Lung (tissue), 12 donors: Measurements from ENCODE around the gene MYO5B. TPM values are rescaled to one million over a fixed set of nuclear protein-coding genes. Genes with fewer than 3 reads are reported as not detected.

ENCODE experiments used
- ATAC-seq: fragments of 200-7000 bp; cut with Tn5 transposase; one replicate; pipeline ENCODE4 v1.9.1; 2020; ENCODE audit warnings: moderate number of reproducible peaks; ENCODE audit not compliant: insufficient read depth, low FRiP score
- DNase-seq, 3 donors: peaks; one replicate each; pipeline ENCODE4 v3.0.0-alpha.2; 2013 to 2017
- H3K27ac ChIP-seq, 2 donors: one replicate each; pipeline ENCODE4 v1.5.1; 2013; ENCODE audit warnings: mild to moderate bottlenecking in 2 of 2, moderate library complexity in 2 of 2, control low read depth in 1 of 2, inconsistent platforms in 1 of 2, low read depth in 1 of 2, low read length in 1 of 2
- H3K27me3 ChIP-seq, 3 donors: one replicate each; pipeline ENCODE4 v1.5.1; 2013; ENCODE audit warnings: low read length in 2 of 3; ENCODE audit not compliant: control insufficient read depth in 3 of 3, insufficient read depth in 3 of 3
- H3K36me3 ChIP-seq, 4 donors: one replicate each; pipeline ENCODE4 v1.5.1; 2013; ENCODE audit warnings: low read length in 4 of 4, mild to moderate bottlenecking in 1 of 4, moderate library complexity in 1 of 4; ENCODE audit not compliant: control insufficient read depth in 4 of 4, insufficient read depth in 4 of 4
- H3K4me1 ChIP-seq, 5 donors: one replicate each; pipeline ENCODE4 v1.5.1; 2013; ENCODE audit warnings: low read length in 5 of 5, mild to moderate bottlenecking in 2 of 5, moderate library complexity in 1 of 5; ENCODE audit not compliant: control insufficient read depth in 5 of 5, insufficient read depth in 5 of 5
- H3K4me3 ChIP-seq: one replicate; pipeline ENCODE4 v1.5.1; 2013; ENCODE audit warnings: mild to moderate bottlenecking, control low read depth, moderate library complexity
- H3K9ac ChIP-seq, 2 donors: one replicate each; pipeline ENCODE4 v1.5.1; 2013; ENCODE audit warnings: low read length in 2 of 2, control low read depth in 1 of 2; ENCODE audit not compliant: insufficient read depth in 1 of 2
- H3K9me3 ChIP-seq, 4 donors: one replicate each; pipeline ENCODE4 v1.5.1; 2013; ENCODE audit warnings: low read length in 3 of 4, mild to moderate bottlenecking in 1 of 4, moderate library complexity in 1 of 4; ENCODE audit not compliant: control insufficient read depth in 4 of 4, insufficient read depth in 3 of 4
- CTCF ChIP-seq: IDR thresholded peaks from 2 replicates; pipeline ENCODE4 v1.5.1; 2012; ENCODE audit warnings: mild to moderate bottlenecking; ENCODE audit errors: control extremely low read depth, extremely low read depth
- WGBS, 2 donors: extraction: QIAGEN DNeasy Blood & Tissue Kit; methylation state at CpG; one replicate each; pipeline ENCODE4 v1.1.7; 2013; 5-methylcytosine and 5-hydroxymethylcytosine counted together
- polyA plus RNA-seq, 2 donors: library from polyadenylated mRNA; stranded (reverse); fragments of 200-250 nt; gene quantifications; one replicate each; pipeline ENCODE4 v1.2.1, GENCODE V29; 2013
- total RNA-seq, 2 donors: library from RNA; depleted of rRNA in 1 of 2; stranded (reverse); fragments of >200 nt in 1 of 2; gene quantifications; one replicate each; pipeline ENCODE4 v1.2.1, GENCODE V29; 2014 to 2021
- donor health status: control.
- donor health status: control.
- donor health status: Bipolar disorder and iron deficiency.
- donor health status: healthy.
- donor health status: DM: yes; HTN: yes; CAD: no.

MYO5B gene
- total and polyA plus RNA-seq, 4 donors = 9.7 to 25.6 (median 19.7) TPM

GRCh38 chr18:49844903-49845302, 350.0 kb downstream of the MYO5B start:
- Histone ChIP-seq H3K27me3 (no peaks in the 10 kb centered on the region), H3K4me1 (peaks cover 0 to 4% (median 0%) of the 10 kb centered on the region in 5 donors), H3K9me3 (no peaks in the 10 kb centered on the region), H3K4me3 (no peak overlapping the region), H3K27ac (no peak overlapping the region), H3K36me3 (peaks cover 0 to 2% (median 0%) of the 10 kb centered on the region in 4 donors), H3K9ac (no peak overlapping the region)
- no peak for ATAC-seq
- DNase-seq = no peak
- TF ChIP-seq CTCF = no peak
- WGBS, 2 donors = 83 to 98% methylated on average over 1 of the region's 1 CpG

GRCh38 chr18:49843778-49844625, 350.9 kb downstream of the MYO5B start:
- 82 to 92% methylated on average over 6 of the region's 6 CpGs for WGBS, 2 donors
- H3K4me3 ChIP-seq = no peak overlapping the region
- H3K36me3 ChIP-seq = peaks cover 0 to 5% (median 0%) of the 10 kb centered on the region in 4 donors
- ATAC-seq = no peak
- H3K9ac ChIP-seq = no peak overlapping the region
- no peaks in the 10 kb centered on the region for H3K9me3 ChIP-seq
- H3K4me1 ChIP-seq = peaks cover 0 to 4% (median 0%) of the 10 kb centered on the region in 5 donors
- H3K27ac ChIP-seq = no peak overlapping the region
- TF ChIP-seq CTCF = no peak
- H3K27me3 ChIP-seq = no peaks in the 10 kb centered on the region
- DNase-seq = no peak

GRCh38 chr18:49843131-49843530, 351.8 kb downstream of the MYO5B start:
- WGBS, 2 donors = 92% methylated on average over 10 of the region's 10 CpGs
- H3K4me1 ChIP-seq = peaks cover 0 to 4% (median 0%) of the 10 kb centered on the region in 5 donors
- H3K9ac ChIP-seq = no peak overlapping the region
- TF ChIP-seq CTCF = no peak
- no peaks in the 10 kb centered on the region for H3K27me3 ChIP-seq
- DNase-seq (no peak), ATAC-seq (no peak)
- H3K27ac ChIP-seq = no peak overlapping the region
- H3K4me3 ChIP-seq = no peak overlapping the region
- no peaks in the 10 kb centered on the region for H3K9me3 ChIP-seq
- H3K36me3 ChIP-seq = peaks cover 0 to 5% (median 0%) of the 10 kb centered on the region in 4 donors
